COR-L47 (cell line): ENCODE results near the gene AMIGO1.

ENCODE experiments used
- DNase-seq: peaks from one replicate; lab custom pipeline; 2025; lab: John Stamatoyannopoulos, UW

The AMIGO1 gene, protein sequence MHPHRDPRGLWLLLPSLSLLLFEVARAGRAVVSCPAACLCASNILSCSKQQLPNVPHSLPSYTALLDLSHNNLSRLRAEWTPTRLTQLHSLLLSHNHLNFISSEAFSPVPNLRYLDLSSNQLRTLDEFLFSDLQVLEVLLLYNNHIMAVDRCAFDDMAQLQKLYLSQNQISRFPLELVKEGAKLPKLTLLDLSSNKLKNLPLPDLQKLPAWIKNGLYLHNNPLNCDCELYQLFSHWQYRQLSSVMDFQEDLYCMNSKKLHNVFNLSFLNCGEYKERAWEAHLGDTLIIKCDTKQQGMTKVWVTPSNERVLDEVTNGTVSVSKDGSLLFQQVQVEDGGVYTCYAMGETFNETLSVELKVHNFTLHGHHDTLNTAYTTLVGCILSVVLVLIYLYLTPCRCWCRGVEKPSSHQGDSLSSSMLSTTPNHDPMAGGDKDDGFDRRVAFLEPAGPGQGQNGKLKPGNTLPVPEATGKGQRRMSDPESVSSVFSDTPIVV

DNA sequence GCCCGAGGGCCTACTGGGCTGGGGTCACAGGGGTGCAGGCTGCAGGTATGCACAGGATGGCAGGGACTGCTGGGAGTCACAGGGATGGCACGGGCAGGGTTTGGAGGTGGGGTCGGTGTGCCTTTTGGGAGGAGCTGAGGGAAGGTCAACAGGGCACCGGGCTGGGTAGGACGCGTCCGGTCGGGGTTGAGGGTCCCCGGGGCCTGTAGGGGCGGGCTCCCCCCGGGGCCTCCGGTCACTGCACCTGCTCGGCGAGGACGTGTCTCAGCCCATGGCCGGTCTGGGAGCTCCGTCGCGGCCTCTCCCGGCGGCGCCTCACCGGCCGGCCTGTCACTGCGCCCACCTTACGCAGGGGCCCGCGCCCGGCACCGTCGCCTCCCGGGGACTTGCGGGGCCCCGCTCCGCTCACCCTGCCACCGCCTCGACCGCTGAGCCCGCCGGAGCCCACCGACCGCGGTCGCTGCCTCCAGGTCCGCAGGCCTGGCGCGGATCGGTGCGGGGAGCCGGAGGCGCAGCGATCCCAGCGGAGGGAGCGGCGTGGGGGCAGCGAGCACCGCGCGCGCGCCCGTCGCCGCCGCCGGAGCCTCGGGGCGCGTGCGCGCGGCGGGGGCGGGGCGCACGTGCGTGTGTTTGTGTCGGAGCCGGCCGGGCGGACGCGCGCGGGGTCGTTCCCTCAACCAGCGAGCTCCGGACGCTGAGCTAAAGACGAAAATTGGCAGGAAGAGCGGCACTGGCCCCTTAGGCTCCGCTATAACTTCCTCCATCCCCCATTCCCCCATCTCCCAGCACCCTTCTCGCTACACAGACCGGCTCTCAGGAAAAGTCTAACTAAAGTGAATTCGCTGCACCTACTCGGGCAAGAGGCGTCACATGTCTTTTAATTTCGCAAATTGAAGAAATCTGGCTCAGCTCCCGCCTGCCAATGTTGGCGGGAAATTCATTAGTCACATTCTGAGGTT, at the start of gene AMIGO1:
Gene AMIGO1 (minus strand): TSS at position 552 of the 959 bp plus-strand sequence. CDS start 815 bp downstream, outside the sequence.
- peak; percentile 41 for DNase-seq

DNA sequence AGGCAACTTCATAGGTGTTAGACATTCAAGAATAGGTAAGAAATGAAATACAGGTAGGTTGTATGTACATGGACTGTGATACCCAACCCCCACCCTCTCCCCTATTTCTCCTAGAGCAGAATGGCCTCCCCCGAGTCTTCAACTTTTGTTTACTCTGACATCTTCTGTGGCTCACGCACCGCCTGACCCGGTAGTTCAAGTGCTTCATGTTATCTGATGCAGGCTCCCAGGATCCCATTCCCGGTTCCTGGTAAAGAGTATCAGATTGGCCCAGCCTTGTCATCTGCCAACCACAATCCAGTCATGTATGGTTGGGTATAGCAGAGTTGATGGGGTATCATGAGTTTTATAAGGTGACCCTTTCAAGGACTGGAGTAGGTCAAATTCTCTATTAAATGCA, 48.0 kb upstream of the AMIGO1 start:
- DNase-seq: no peak

DNA sequence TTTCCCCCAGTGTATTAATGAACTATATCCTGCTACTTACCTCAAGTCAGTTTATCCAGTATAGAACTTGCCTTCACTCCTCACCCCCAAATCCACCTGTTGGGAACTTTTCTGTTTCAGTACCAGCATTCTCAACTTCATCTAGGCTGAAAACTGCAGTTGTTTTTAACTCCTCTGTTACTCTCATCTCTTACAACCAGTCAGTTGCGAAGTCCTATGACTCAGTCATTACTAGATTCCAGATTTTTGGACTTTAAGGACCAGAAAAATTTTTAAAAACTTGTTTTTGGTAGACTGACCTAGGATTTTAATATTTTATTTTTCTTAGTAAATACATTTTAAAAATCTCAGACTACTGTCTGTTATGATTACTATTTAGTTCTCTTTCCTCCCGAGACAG, 47.0 kb upstream of the AMIGO1 start:
- DNase-seq: no peak

DNA sequence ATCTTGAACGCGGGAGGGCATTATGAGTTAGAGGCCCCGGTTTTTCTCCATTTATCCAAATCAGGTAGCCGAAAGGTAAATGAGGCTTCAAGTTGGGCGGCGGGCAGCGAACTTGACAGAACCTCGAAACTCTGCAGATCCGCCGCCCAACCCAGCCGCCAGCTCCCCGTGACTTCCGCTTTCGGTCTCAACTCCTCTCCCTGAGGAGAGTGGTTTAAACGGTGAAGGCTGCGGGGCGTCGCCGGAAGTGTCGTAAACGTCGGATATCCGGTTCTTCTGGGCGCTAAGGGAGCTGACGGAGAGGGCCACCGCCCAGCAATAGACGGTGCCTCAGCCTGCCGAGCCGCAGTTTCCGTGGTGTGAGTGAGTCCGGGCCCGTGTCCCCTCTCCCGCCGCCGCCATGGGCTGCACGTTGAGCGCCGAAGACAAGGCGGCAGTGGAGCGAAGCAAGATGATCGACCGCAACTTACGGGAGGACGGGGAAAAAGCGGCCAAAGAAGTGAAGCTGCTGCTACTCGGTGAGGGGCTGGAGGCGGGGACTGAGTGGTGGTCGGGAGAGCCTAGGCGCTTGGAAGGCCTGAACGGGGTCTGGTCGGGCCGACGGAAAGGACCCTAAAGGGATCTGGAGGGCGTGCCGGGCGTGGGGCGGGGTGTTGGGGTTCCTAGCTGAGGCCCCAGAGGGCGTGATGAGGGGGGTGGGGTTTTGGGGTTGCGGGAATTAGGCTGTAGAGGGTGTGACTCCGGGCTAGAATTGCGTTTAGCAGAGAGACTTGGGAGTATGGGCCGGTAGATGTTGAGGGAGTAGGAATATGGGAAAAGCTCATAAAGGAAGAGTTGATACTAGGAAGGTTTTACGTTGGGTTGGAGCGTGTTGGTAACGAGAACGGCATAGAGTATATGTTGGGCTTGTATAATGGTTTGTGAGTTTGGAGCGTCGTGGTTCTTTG, 39.1 kb upstream of the AMIGO1 start, which contains the start of gene GNAI3:
Gene GNAI3 (plus strand): TSS at position 295 of the 947 bp plus-strand sequence. CDS start 106 bp downstream, at position 401.
- DNase-seq: peak; percentile 93

DNA sequence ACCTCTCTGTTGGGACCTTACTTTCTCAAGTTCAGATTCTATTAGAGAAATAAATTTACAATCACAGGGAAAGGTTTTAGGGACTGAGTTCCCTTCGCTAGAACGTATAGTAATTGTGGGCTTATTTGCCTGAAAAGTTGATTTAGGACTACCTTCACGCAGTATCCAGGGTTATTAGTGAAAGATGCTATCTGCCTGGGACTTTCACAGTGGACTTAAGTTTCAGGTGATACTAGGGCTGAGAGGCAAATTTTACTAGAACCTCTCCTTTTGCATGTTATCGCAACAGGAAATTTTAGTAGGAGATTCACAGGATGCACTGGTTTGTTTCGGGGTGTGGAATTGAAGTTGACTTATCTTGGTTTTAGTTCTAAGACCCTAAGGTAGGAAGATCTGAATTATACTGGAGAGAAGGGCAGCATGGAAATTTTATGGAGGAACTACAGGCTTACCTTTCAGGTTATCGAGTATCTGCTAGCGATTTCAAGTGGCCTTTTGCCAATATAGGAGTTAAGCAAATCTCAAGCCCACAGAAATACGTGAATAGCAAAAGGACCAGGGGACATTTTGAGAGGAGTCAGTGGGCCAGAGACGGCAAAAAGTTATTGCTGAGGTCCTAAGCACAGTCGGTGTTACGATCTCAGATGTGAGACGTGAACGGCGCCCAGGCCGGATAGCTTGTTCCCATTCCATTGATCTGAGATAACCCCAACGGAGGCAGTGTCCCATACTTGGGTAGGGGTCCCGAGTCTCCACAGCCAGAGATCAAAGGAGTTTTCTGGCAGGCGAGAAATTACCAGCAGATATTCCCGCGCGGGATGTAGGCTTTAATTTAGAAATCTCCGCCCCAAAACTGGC, 38.2 kb upstream of the AMIGO1 start:
- no peak for DNase-seq

DNA sequence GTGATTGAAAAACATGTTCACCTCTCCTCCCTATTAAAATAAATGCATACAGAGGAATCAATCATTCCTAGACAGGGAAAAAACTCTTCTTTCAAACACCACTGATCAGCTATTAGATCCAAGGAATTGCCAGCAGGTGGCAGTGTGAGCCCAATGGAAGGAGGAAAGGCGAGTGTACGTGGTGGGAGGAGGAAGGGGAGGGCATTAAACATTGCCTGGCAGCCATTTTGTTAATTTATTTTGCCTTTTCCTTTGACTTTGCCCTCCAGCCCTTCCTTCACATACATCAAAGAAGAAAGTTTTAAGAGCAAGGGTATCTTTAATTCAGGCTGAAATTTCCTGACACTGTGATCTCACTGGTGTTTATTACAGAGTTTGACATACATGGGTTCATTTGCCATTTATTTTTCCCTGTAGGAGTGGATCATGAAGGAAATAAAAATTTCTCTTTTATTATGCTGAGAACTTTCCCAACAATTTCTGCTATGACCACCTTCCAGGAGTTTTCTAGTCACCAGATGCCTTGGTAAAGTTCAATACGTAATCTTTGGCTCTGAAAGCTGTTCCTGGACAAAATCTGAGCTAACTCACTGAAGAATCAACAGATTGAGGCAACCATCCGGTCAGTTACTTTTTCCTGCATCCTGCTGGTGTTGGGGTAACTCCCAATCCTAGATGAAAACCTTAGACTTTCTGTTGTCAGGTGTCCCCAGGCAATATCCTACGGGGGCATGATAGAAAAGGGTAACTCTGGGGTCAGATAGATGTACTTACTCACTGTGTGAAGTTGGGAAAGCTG, 37.0 kb upstream of the AMIGO1 start:
- DNase-seq: peak; percentile 86

DNA sequence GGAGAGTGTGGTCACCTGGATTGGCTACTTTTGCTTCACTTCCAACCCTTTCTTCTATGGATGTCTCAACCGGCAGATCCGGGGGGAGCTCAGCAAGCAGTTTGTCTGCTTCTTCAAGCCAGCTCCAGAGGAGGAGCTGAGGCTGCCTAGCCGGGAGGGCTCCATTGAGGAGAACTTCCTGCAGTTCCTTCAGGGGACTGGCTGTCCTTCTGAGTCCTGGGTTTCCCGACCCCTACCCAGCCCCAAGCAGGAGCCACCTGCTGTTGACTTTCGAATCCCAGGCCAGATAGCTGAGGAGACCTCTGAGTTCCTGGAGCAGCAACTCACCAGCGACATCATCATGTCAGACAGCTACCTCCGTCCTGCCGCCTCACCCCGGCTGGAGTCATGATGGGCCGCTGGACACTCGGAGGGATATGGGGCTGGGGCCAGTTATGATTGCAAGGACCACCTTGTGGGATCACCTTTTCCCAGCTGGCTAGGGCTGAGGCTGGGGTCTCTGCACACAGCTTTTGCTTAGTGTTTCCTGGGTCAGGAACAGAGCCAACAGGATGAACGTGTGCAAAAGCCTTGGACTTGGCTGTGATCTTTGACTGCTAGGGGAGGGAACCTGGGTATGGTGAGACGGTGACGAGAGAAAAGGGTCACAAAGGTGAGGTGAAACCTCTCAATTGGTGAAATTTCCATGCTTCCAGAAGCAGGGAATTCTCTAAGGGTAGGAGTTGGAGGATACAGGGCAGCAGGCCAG, 34.6 kb upstream of the AMIGO1 start:
- DNase-seq: no peak

DNA sequence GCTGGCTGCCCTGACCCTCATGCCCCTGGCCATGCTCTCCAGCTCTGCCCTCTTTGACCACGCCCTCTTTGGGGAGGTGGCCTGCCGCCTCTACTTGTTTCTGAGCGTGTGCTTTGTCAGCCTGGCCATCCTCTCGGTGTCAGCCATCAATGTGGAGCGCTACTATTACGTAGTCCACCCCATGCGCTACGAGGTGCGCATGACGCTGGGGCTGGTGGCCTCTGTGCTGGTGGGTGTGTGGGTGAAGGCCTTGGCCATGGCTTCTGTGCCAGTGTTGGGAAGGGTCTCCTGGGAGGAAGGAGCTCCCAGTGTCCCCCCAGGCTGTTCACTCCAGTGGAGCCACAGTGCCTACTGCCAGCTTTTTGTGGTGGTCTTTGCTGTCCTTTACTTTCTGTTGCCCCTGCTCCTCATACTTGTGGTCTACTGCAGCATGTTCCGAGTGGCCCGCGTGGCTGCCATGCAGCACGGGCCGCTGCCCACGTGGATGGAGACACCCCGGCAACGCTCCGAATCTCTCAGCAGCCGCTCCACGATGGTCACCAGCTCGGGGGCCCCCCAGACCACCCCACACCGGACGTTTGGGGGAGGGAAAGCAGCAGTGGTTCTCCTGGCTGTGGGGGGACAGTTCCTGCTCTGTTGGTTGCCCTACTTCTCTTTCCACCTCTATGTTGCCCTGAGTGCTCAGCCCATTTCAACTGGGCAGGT, 33.9 kb upstream of the AMIGO1 start:
- DNase-seq: no peak

DNA sequence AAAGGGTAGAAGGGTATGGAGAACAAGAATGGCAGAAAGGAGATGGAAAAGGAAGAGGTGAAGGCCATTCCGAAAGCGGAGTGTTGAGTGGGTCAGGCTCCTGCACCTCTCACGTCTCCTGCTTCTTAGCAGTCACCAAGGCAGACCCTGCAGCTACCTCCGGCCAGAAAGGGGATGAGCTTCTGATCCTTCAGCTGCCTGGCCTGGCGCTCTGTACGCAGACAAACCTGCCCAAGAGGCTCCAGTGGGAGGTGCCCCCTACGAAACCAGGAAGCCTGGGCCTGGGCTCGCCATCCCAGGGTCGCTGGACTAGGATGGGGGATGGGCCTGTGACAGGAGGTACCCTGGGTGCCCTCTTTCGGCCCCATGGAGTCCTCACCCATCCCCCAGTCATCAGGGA, 33.1 kb upstream of the AMIGO1 start:
- no peak for DNase-seq

DNA sequence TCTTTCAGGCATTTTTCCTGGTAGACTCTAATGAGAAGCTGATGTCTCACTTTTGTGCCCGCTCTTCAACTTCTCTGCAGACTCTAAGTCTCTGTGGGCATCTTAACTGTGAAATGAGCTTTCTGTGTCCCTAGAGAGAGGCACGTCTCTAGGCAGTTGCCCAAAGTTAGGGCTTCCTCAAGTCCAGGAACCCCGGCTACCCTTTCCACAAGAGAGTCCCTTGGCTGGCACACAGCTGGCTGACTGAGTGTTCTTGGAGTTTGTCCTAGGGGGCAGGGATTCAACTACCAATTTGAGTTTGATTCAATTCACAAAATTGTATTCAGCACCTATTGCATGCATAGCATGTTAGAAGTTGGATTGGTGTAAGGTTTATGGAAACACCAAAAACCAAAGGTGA, 31.6 kb upstream of the AMIGO1 start:
- no peak for DNase-seq

DNA sequence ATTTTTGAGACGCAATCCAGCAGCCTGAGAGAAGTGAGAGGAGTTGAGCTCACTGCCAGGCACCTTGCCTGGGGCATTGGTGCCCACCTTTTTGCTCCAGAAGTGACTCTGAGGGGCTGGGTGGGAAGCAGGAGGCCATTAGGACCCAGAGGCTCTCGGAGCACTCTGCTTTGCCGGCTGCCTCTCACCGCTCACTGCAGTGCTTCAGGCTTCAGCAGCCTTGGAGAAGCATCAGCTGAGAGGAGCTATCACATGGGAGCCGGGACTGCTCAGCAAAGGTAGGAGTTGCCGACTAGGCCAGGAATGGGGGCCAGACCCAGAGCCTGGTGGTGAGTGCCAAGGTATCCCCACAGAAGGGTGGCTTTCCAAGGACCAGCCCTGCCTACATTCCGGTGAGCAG, 30.1 kb upstream of the AMIGO1 start, which contains the start of gene GPR61:
Gene GPR61 (plus strand): TSS at position 197 of the 400 bp plus-strand sequence. CDS start 3,151 bp downstream, outside the sequence.
- DNase-seq: no peak

DNA sequence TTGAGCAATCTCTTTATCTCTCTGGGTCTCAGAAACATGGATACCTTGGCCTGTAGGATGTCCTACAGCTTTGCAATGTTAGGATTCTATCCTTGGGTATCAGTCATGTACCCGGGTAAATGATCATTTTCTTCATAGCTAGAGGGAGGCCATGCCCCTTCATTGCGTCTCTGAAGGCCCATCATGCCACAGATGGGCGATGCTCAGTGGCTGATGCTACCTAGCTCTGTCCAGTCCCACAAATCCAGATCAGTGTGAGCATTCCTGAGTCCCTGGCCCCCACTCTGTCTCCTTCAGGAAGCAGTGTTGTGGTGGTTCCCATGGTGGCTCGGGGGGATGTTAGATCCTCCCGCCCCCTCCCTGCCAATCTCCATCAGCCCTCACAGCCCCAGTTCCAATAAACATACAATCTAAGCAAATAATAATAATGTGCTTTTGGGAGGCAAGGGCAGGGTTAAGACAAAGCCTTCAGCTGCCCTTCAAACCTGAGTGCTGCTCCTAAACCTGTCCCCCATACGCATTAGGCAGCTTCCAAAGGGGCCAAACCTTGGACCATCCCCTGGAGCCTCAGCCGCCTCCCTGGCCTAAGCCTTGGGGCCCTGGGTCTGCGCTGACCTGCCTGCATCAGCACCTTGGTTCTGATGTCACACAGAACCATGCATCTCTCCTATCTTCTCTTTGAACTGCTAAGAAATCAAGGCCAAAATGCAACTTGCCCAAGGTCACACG, 29.5 kb upstream of the AMIGO1 start:
- DNase-seq: no peak

DNA sequence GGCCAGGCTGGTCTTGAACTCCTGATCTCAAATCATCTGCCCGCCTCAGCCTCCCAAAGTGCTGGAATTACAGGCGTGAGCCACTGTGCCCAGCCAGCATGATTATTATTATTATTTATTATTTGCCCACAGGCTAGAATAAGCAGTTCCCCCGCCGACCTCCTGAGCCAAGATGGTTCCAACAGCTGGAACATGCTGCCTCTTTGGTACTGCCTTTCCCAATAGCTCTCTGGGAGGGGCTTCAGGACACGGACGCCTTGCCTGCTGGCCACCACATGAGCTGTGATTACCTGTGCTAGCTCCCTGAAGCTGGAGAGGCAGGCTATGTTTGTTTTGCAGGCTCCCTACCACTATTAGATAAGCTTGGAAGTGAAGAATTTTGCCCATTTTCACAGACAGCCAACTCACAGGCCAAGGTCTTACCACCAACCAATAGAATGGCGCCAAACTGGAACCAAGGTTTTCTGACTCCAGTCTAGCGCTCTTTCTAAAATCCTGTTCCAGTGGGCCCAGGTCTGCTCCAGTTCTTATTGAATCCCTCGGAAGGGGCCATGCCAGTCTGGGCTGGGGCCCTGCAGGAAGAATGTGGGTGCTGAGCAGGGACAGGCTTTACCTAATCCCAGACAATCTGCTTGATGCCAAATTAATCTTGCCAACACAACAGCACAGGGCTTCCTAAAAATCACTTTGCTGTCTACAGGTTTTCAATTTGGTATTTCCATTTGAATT, 28.1 kb upstream of the AMIGO1 start:
- no peak for DNase-seq

DNA sequence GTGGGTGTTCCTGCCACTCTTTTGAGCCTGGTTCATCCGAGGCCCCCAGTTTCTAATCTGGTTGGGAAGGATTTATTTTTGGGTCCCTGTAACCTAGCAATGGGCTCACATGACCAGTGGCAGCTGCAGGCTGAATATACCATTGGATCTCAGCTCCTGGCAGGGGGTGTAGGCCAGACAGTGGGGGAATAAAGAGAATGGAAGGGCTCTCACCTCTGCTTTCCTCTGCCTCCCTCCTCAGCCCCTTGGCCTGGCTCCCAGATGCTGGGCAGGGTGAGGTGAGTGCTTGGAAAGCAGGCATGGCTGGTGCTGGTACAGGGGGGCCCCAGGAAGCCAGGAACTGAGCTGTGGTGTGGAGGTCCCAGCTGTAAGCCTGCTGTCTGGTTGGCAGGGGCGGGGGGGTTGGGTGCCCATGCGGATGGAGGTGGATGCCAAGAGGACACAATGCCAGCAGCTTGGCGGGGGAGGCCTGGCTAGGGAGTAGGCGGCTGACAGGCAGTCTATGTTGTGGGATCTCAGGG, 26.5 kb upstream of the AMIGO1 start:
- DNase-seq: peak; percentile 82

DNA sequence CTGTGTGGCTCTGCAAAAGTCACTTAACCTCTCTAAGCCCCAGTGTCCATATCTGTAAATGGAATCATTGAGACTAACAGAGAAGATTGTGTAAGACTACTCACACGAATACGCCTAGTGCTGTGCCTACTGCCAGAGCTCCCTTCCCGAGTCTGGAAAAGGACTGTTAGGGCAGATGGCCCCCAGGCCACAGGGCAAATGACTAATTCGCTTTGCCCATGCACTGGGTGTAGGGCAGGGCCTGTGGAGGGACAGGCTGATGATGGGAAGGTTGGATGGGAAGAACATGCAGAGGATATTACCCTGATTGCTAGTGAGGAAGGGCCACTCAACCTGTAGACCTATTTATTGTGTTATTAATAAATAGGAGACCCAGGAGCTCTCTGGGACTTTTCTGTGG, 26.0 kb upstream of the AMIGO1 start:
- DNase-seq: no peak

DNA sequence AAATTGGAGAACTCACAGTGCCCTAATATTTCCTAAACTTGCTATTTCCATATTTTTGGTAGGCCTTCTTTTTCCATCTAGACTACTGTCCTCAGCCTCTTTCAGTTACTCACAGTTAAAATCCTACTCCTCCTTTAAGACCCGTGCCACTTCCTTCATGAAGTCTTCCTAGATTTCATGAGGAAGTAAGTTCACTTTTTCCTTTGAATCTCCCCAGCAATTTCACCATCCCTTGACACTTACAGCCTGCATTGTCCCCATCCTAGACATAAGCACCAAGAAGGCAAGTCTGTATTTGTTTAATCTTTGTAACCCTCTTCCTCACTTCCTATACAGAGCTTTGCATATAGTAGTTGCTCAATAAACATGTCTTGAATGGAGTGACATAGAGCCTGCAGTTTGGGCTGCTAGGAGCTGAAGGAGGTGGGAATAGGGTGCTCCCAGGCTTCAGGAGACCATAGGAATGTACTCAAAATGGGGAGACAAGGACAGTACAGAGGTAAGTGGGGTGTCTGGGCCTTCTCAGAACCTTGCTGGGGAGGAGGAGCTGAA, 24.9 kb upstream of the AMIGO1 start:
- DNase-seq: no peak
